GM12878 (cell line): Measurements from ENCODE around the gene SLC23A1. TPM values are rescaled to one million over a fixed set of nuclear protein-coding genes. Genes with fewer than 3 reads are reported as not detected.

Experiments used
- CBX5 ChIP-seq: sonication (generic); IDR thresholded peaks from 2 replicates; pipeline ENCODE4 v1.6.1; 2016; ENCODE audit warnings: low read depth, moderate library complexity, mild to moderate bottlenecking, inconsistent platforms
- CHD4 ChIP-seq: fragments of 200-600 bp; sonication (generic); IDR thresholded peaks from 2 replicates; pipeline ENCODE4 v1.6.1; 2016; ENCODE audit warnings: mild to moderate bottlenecking
- EED ChIP-seq: sonication (generic); IDR thresholded peaks from 2 replicates; pipeline ENCODE4 v1.6.1; 2016; ENCODE audit warnings: antibody characterized with exemption, low read depth
- ETV6 ChIP-seq, 2 experiments: fragments of 450-650 bp in 1 of 2; IDR thresholded peaks in 1 of 2; conservative IDR thresholded peaks in 1 of 2; 2 replicates each; pipeline ENCODE4 v1.6.1; 2014; ENCODE audit warnings: antibody characterized with exemption in 1 of 2, borderline replicate concordance in 1 of 2, low read depth in 1 of 2, mild to moderate bottlenecking in 1 of 2, moderate library complexity in 1 of 2
- GABPA ChIP-seq: IDR thresholded peaks from 2 replicates; pipeline ENCODE4 v1.6.1; 2014; ENCODE audit warnings: antibody characterized with exemption, low read depth, mild to moderate bottlenecking, inconsistent platforms
- NFYA ChIP-seq: IDR thresholded peaks from 2 replicates; pipeline ENCODE4 v1.6.1; 2011; ENCODE audit warnings: low read depth, mild to moderate bottlenecking, low read length, improper control_type of control experiment, borderline replicate concordance
- NFYB ChIP-seq: IDR thresholded peaks from 2 replicates; pipeline ENCODE4 v1.6.1; 2011; ENCODE audit warnings: low read depth, mild to moderate bottlenecking, low read length, improper control_type of control experiment, moderate library complexity; ENCODE audit not compliant: insufficient read depth
- NKRF ChIP-seq: fragments of 450-650 bp; conservative IDR thresholded peaks from 2 replicates; pipeline ENCODE4 v1.6.1; 2017; ENCODE audit warnings: mild to moderate bottlenecking, moderate library complexity
- NRF1 ChIP-seq: conservative IDR thresholded peaks from 2 replicates; pipeline ENCODE4 v1.6.1; 2011; ENCODE audit warnings: mild to moderate bottlenecking, low read depth, low read length, improper control_type of control experiment
- PML ChIP-seq: IDR thresholded peaks from 2 replicates; pipeline ENCODE4 v1.6.1; 2012; ENCODE audit warnings: low read length, inconsistent platforms
- POLR2AphosphoS5 ChIP-seq: IDR thresholded peaks from 2 replicates; pipeline ENCODE4 v1.6.1; 2011; ENCODE audit warnings: mild to moderate bottlenecking, low read length, inconsistent platforms
- RAD51 ChIP-seq: fragments of 450-650 bp; IDR thresholded peaks from 2 replicates; pipeline ENCODE4 v1.6.1; 2016; ENCODE audit warnings: moderate library complexity, mild to moderate bottlenecking, inconsistent platforms
- RCOR1 ChIP-seq: conservative IDR thresholded peaks from 2 replicates; pipeline ENCODE4 v1.6.1; 2012; ENCODE audit warnings: low read depth, low read length, improper control_type of control experiment
- SMARCA5 ChIP-seq: fragments of 450-650 bp; IDR thresholded peaks from 2 replicates; pipeline ENCODE4 v1.6.1; 2017; ENCODE audit warnings: mild to moderate bottlenecking
- TCF7 ChIP-seq: IDR thresholded peaks from 2 replicates; pipeline ENCODE4 v1.6.1; 2014; ENCODE audit warnings: antibody characterized with exemption, borderline replicate concordance
- YY1 ChIP-seq: IDR thresholded peaks from 2 replicates; pipeline ENCODE4 v1.6.1; 2011; ENCODE audit warnings: low read depth, mild to moderate bottlenecking, low read length
- ZBTB40 ChIP-seq: fragments of 450-650 bp; IDR thresholded peaks from 2 replicates; pipeline ENCODE4 v1.6.1; 2016; ENCODE audit warnings: mild to moderate bottlenecking, moderate library complexity, borderline replicate concordance
- polyA plus RNA-seq, 11 experiments: library from polyadenylated mRNA; depleted of rRNA in 4 of 11; unstranded in 6 of 11; stranded (reverse) in 5 of 11; fragments of >200 nt; fragmentation: Nextera tagmentation in 4 of 11; fragmentation: Illumina TruSeq in 1 of 11; extraction: Ambion mirVana in 4 of 11; extraction: Trizol in 1 of 11; gene quantifications; 1 replicate in 1 of 11; 2 replicates in 10 of 11; pipeline versions ENCODE4 v1.2.1 to v1.2.3, GENCODE V29; 2011 to 2016; ENCODE audit warnings: inconsistent platforms in 2 of 11, missing spikeins in 2 of 11, low read depth in 1 of 11
- total RNA-seq, 4 experiments: library from RNA; depleted of rRNA in 3 of 4; stranded (reverse); fragments of >200 nt in 3 of 4; fragmentation: Illumina TruSeq in 1 of 4; extraction: Trizol in 1 of 4; gene quantifications; 2 replicates each; pipeline versions ENCODE4 v1.2.1 to v1.2.3, GENCODE V29; 2013 to 2021
- TF ChIP-seq, protein P1 (sequence below): fragments of 450-650 bp; formaldehyde crosslinking; IDR thresholded peaks from 2 replicates; pipeline ENCODE4 v1.4.0; 2020; ENCODE audit warnings: mild to moderate bottlenecking, moderate library complexity
- TF ChIP-seq, protein P2 (sequence below): IDR thresholded peaks from 2 replicates; pipeline ENCODE4 v1.6.1; 2012; ENCODE audit warnings: low read depth, low read length, improper control_type of control experiment

Gene SLC23A1
- total and polyA plus RNA-seq, 10 of the 15 experiments (the other 5 are each of a cell fraction or from before 2014, with no cell fraction given), result 0.35 to 4.7 (median 1.6) TPM

DNA sequence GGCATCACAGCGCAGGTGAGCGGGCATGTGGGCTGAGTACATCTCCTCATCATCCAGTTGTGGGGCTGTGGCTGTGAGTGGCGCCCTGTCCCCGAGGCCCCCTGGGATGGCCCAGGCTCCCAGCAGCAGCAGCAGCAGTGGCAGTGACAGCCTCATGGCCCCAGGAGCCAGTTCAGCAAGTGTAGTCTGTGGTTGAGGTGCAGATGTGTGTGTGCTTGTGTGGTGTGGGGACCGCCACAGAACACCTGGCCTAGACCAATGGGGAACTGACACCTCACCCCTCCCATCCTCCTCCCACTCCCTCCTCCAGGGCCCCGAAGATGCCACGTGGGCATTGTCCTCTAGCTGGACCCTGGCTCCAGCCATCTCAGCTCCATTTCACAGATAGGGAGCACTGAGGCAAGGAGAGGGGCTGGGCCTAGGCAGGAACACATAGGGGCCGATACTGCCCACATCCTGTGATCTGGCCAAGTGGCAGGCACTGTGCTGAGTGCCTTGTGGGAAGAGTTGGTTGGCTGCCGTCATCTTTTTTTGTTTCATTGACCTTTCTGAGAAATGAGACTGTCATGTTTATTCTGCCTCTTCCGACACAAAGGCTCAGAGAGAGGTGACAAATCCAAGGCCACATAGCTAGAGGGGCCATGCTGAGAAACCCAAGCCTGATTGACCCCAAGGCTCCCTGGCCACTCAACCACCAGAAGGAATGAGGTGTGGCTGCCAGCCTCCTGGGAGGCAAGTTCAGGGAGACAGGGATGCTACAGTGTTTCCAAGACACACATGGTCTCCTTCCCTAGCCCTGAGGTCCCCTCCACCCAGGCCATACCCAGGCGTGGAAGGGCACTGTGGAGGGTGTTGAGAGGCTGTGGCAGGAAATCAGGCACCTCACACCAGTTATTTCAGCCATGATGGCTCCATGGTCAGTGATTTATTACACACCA is 6.9 kb upstream of the SLC23A1 start, which contains the start of gene MZB1 (continued):
- TF ChIP-seq NFYB, result peak; percentile 78
- TF ChIP-seq RAD51, result peak; percentile 89
- TF ChIP-seq NKRF, result peak; percentile 51; the same call in 1 of the 2 replicates
- no peak for TF ChIP-seq CBX5
- TF ChIP-seq NFYA, result no peak; the same call in 1 of the 2 replicates
- no peak for TF ChIP-seq PML
- TF ChIP-seq CHD4, result no peak
- TF ChIP-seq, protein P1, sequence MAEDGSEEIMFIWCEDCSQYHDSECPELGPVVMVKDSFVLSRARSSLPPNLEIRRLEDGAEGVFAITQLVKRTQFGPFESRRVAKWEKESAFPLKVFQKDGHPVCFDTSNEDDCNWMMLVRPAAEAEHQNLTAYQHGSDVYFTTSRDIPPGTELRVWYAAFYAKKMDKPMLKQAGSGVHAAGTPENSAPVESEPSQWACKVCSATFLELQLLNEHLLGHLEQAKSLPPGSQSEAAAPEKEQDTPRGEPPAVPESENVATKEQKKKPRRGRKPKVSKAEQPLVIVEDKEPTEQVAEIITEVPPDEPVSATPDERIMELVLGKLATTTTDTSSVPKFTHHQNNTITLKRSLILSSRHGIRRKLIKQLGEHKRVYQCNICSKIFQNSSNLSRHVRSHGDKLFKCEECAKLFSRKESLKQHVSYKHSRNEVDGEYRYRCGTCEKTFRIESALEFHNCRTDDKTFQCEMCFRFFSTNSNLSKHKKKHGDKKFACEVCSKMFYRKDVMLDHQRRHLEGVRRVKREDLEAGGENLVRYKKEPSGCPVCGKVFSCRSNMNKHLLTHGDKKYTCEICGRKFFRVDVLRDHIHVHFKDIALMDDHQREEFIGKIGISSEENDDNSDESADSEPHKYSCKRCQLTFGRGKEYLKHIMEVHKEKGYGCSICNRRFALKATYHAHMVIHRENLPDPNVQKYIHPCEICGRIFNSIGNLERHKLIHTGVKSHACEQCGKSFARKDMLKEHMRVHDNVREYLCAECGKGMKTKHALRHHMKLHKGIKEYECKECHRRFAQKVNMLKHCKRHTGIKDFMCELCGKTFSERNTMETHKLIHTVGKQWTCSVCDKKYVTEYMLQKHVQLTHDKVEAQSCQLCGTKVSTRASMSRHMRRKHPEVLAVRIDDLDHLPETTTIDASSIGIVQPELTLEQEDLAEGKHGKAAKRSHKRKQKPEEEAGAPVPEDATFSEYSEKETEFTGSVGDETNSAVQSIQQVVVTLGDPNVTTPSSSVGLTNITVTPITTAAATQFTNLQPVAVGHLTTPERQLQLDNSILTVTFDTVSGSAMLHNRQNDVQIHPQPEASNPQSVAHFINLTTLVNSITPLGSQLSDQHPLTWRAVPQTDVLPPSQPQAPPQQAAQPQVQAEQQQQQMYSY (CRISPR knock-in tag), result no peak
- TF ChIP-seq GABPA, result no peak
- TF ChIP-seq SMARCA5, result peak; percentile 99
- peak; percentile 77 for TF ChIP-seq YY1
- TF ChIP-seq, protein P2, sequence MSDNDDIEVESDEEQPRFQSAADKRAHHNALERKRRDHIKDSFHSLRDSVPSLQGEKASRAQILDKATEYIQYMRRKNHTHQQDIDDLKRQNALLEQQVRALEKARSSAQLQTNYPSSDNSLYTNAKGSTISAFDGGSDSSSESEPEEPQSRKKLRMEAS, result peak; percentile 82; the same call in 1 of the 2 replicates
- no peak for TF ChIP-seq TCF7
- TF ChIP-seq ETV6 (conservative IDR thresholded peaks at IDR 0.05 in 1 of 2, IDR thresholded peaks at IDR 0.05 in 1 of 2; ENCODE audit: borderline replicate concordance in 1 of 2, low read depth in 1 of 2), result no peak
- no peak for TF ChIP-seq NRF1
- no peak; the same call in none of the 2 replicates for TF ChIP-seq EED
- no peak for TF ChIP-seq ZBTB40
- peak; percentile 96 for TF ChIP-seq POLR2AphosphoS5
- no peak for TF ChIP-seq RCOR1
